ENCODE results near the gene RAB11B.
"Not testable (repeated sequence)": the region's sequence is repeated elsewhere in the genome, so short reads cannot be mapped to it uniquely, and the experiment has no call there.

RAB11B gene

DNA sequence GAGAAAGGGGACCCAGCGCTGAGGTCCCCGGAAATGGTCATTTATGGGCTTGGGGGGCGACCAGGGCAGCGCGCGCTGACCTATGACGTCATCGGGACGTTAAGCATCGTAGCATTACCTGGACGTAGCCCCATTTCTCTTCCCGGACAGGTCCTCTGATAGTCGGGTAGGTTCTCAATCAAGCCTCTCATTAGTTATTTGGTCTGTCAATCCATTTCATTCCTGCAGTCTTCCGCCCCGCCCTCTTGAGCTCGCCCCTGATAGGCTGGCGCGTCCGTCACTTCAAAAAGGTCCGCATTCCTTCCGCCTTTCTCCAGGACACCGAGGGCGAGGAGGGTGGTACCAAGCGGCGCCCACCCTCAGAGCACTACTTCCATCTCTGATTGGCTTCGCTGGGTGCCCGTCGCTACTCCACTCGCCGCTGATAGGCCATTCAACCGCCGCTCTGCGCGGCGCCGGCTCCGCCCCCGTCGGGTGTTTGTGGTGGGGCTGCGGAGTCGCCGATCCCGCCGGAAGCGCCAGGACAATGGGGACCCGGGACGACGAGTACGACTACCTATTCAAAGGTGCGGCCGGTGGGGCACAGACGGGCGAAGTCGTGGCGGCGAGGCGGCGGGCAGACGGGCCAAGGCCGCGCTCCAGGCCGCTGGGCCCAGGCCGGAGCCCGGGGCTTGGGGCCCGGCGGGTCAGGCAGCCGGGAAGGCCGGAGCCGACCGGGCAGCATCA is at the start of gene RAB11B:
Gene RAB11B, plus strand, starts transcription at position 470 of the 726 bp plus-strand sequence. Its CDS starts 57 bp downstream, at position 527.
- Histone ChIP-seq H3K9ac (ENCODE audit: low read depth, low read length) (peak within 1 kb of the TSS; percentile 99), H3K9me3 (ENCODE audit: control insufficient read depth, insufficient read depth, low read length) (no peaks in the 10 kb centered on the region; the same call in 1 of the 2 replicates), H3K36me3 (ENCODE audit: insufficient read depth, low read length) (no peaks in the 10 kb centered on the region; the same call in 1 of the 2 replicates), H3K4me1 (ENCODE audit: insufficient read depth, low read length) (no peaks in the 10 kb centered on the region; the same call in 1 of the 2 replicates)

DNA sequence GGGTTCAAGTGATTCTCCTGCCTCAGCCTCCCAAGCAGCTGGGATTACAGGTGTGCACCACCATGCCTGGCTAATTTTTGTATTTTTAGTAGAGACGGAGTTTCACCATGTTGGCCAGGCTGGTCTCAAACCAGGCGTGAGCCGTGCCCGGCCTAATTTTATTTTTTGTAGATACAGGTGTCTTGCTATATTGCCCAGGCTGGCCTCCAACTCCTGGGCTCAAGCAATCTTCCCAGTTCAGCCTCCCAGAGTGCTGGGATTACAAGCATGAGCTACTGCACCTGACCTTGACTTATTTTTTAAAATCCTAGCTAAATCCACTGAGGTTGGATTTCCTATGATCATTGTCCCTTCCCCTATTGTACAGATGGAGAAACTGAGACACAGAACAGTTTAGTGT is 48.7 kb upstream of the RAB11B start:
- not testable (repeated sequence) for H3K9me3 ChIP-seq (ENCODE audit: control insufficient read depth, insufficient read depth, low read length); H3K9ac ChIP-seq (ENCODE audit: low read depth, low read length); H3K4me1 ChIP-seq (ENCODE audit: insufficient read depth, low read length); H3K36me3 ChIP-seq (ENCODE audit: insufficient read depth, low read length)

DNA sequence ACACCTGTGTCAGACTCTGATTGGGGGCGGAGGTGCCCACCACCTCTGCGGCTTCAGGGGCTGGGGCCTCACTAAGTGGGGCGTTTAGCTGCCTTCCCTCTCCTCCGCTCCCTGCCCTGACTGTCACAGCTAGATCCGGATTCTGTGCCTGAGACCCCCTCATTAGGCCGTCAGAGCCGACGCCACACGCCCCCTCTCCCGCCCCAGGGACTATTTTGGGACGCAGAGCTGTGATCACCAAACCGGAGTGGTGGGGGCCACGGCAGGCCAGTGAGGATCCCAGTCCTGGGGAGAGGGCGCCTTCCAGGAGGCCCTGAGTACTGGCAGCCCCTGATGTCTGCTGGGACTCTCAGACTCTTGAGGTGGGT is 47.9 kb upstream of the RAB11B start:
- Histone ChIP-seq H3K9ac (ENCODE audit: low read depth, low read length) (peak overlapping the region; percentile 37), H3K36me3 (ENCODE audit: insufficient read depth, low read length) (no peaks in the 10 kb centered on the region), H3K4me1 (ENCODE audit: insufficient read depth, low read length) (peaks cover 3% of the 10 kb centered on the region; the same call in 1 of the 2 replicates)

DNA sequence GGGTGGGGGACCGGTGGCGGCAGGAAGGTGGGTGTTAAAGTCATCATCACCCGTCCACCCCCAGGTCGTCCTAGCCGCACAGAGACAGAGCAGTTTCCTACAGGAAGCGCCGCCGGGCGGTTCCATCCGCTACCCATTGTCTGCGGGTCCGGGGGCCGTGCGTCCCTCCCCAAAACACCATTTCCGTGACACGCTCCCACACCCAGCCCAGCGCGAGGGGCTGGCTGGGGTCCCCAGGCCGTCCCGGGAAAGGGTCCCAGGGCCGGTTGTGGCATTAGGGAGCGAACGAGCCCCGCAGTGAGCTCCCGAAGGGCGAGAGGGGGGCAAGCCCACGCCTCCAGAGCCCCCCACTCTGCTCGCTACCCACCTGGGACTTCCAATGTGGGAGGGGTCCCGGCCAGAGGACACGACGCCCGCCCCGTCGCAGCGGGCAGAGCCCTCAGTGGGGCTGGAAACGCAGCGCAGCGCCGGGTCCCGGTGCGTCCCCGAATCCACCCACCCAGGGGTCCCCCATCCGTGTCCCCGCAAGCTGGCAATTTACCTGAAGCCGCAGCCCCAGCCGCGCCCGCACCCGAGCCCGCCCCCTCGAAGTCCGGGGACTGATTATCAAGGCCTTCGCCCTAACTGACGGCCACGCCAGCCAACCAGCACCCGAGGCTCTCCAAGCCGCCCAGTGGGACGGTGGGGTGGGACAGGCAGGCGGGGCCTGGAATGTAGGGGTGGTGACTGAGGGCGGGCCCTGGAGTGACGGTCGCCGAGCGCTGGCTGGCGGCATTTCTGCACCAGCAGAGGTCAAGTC is 47.3 kb upstream of the RAB11B start, which contains the start of gene KANK3:
Gene KANK3, minus strand, starts transcription at position 579 of the 799 bp plus-strand sequence. CDS start 5,434 bp downstream, outside the sequence.
- Histone ChIP-seq H3K9ac (ENCODE audit: low read depth, low read length) (peak within 1 kb of the TSS; percentile 89), H3K4me1 (ENCODE audit: insufficient read depth, low read length) (peaks cover 3% of the 10 kb centered on the region; the same call in 1 of the 2 replicates), H3K9me3 (ENCODE audit: control insufficient read depth, insufficient read depth, low read length) (no peaks in the 10 kb centered on the region), H3K36me3 (ENCODE audit: insufficient read depth, low read length) (no peaks in the 10 kb centered on the region)

More for the DNA sequence above, 47.9 kb upstream of the RAB11B start:
- H3K9me3 ChIP-seq (ENCODE audit: control insufficient read depth, insufficient read depth, low read length): no peaks in the 10 kb centered on the region

DNA sequence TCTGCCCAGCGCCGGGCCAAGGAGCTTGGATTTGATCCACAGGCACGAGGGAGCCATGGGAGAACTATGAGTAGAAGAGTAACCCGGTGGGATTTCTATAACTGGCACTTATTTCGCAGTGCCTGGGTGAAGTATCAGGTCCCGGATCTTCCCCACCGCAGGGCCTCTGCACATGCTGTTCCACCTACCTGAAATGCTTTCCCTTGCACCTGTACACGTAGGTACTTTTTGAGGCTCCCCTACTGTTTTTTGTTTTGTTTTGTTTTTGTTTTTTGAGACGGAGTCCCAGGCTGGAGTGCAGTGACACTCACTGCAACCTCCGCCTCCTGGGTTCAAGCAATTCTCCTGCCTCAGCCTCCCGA is 46.7 kb upstream of the RAB11B start:
- Histone ChIP-seq H3K4me1 (ENCODE audit: insufficient read depth, low read length) (peaks cover 3% of the 10 kb centered on the region; the same call in 1 of the 2 replicates), H3K36me3 (ENCODE audit: insufficient read depth, low read length) (no peaks in the 10 kb centered on the region), H3K9me3 (ENCODE audit: control insufficient read depth, insufficient read depth, low read length) (no peaks in the 10 kb centered on the region), H3K9ac (ENCODE audit: low read depth, low read length) (peak overlapping the region; percentile 65; the same call in 1 of the 2 replicates)

DNA sequence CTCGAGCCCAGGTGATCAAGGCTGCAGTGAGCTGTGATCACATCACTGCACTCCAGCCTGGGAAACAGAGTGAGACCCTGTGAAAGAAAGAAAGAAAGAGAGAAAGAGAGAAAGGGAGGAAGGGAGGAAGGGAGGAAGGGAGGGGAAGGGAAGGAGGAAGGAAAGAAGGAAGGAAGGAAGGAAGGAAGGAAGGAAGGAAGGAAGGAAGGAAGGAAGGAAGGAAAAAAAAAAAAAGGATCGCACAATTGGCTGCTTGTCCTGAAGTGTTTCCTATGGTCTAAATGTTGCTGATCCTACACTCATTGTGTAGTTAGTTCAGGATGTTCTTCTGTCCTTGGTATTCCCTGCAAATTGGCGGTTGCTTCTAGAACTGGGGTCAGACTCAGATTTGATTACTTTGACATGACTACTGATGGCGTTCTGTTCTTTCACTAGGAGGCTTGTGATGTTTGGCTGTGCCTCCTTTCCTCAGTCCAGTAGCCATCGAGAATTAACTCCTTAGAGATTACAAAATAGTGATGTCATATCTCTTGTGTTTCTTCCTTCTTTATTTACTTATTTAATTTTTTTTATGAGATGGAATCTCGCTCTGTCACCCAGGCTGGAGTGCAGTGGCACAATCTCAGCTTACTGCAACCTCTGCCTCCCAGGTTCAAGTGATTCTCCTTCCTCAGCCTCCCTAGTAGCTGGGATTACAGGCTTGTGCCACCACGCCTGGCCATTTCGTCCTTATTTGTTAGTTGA is 40.4 kb upstream of the RAB11B start:
- H3K9ac ChIP-seq (ENCODE audit: low read depth, low read length); H3K9me3 ChIP-seq (ENCODE audit: control insufficient read depth, insufficient read depth, low read length); H3K36me3 ChIP-seq (ENCODE audit: insufficient read depth, low read length); H3K4me1 ChIP-seq (ENCODE audit: insufficient read depth, low read length): not testable (repeated sequence)

DNA sequence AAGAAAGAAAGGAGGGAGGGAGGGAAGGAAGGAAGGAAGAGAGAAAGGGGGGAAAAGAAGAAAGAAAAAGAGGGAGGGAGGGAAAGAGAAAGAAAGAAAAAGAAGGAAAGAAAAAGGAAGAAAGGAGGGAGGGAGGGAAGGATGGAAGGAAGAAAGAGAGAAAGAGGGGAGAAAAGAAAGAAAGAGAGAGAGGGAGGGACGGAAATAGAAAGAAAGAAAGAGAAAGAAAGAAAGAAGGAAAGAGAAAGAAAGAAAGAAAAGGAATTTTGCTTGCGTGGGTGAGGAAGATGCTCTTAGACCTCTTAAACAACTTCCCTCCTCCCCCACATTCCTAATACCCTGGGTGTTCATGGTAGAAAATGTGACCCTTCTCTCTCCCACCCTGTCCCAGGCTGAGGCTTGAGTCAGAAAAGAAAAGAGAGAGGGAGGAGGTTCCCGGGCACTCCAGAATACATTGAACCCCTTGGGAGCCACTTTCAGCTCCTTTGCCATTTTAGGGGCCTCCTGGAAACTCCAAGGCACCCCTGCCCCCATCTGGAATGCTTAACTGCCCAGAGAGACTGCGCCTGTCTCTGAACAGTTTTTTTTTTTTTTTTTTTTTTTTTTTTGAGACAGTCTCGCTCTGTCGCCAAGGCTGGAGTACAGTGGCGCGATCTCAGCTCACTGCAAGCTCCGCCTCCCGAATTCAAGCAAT is 37.9 kb upstream of the RAB11B start:
- Histone ChIP-seq H3K9ac (ENCODE audit: low read depth, low read length) (peak overlapping the region; percentile 31; the same call in 1 of the 2 replicates), H3K4me1 (ENCODE audit: insufficient read depth, low read length) (no peaks in the 10 kb centered on the region), H3K9me3 (ENCODE audit: control insufficient read depth, insufficient read depth, low read length) (no peaks in the 10 kb centered on the region), H3K36me3 (ENCODE audit: insufficient read depth, low read length) (no peaks in the 10 kb centered on the region)

DNA sequence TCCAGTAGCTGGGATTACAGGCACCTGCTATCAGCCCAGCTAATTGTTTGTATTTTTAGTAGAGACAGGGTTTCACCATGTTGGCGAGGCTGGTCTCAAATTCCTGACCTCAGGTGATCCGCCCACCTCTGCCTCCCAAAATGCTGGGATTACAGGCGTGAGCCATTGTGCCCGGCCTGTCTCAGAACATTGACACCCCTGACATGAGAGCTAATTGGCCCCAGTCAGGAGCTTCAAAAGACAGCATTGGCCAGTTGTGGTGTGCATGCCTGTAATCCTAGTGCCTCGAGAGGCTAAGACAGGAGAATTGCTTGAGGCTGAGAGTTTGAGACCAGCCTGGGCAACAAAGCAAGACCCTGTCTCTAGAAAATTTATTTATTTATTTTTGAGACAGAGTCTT is 37.3 kb upstream of the RAB11B start:
- not testable (repeated sequence) for H3K36me3 ChIP-seq (ENCODE audit: insufficient read depth, low read length); H3K9me3 ChIP-seq (ENCODE audit: control insufficient read depth, insufficient read depth, low read length); H3K9ac ChIP-seq (ENCODE audit: low read depth, low read length); H3K4me1 ChIP-seq (ENCODE audit: insufficient read depth, low read length)

DNA sequence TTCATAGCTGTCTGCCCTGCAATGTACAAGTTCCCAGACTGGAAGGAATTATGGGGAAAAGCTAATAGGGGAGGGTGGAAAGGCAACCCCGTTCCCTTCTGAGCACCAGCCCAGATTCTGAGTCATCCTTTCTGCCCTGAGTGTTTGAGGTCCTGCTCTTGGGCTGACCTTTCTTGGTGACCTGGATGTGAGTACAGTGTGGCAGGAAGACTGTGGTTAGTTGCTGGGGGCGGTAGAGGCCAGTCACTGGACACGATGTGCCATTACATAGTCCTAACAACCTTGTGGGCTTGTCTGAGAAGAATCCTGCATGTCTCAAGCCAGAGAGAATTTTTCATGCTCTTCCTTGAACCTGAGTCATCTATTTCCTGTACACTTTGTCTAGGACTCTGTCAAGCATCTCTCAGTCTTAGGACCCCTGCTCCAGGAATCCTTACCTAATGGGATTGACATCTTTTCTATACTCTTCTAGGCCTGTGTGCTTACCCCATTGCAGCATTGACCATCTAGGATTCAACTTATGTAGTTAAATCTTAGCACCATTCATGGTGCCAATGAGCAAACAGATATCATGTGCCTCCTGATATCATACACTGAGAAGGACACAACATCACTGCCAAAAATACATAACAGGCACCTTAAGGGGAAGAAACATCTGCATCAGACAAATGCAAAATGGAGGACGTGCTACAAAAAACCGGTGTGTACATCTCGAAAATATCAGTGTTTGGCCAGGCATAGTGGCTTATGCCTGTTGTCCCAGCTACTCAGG is 34.3 kb upstream of the RAB11B start:
- Histone ChIP-seq H3K4me1 (ENCODE audit: insufficient read depth, low read length) (no peaks in the 10 kb centered on the region), H3K9me3 (ENCODE audit: control insufficient read depth, insufficient read depth, low read length) (no peaks in the 10 kb centered on the region), H3K9ac (ENCODE audit: low read depth, low read length) (no peak overlapping the region), H3K36me3 (ENCODE audit: insufficient read depth, low read length) (no peaks in the 10 kb centered on the region)

DNA sequence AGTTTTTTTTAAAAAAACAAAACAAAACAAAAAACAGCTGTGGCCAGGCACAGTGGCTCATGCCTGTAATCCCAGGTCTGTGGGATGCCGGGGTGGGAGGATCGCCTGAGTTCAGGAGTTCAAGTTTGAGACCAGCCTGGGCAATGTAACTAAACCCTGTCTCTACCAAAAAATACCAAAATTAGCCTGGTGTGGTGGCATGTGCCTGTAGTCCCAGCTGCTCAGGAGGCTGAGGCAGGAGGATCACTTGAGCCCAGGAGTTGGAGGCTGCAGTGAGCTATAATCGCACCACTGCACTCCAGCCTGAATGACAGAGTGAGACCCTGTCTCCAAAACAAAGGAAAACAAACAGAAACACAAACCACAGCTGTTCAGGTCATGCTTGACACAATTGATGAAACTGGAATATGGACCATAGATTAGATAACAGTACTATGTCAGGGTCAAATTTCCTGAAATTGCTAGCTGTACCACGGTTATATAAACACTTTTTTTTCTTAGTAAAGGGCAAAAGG is 33.1 kb upstream of the RAB11B start:
- Histone ChIP-seq H3K9ac (ENCODE audit: low read depth, low read length) (no peak overlapping the region), H3K36me3 (ENCODE audit: insufficient read depth, low read length) (no peaks in the 10 kb centered on the region), H3K9me3 (ENCODE audit: control insufficient read depth, insufficient read depth, low read length) (no peaks in the 10 kb centered on the region), H3K4me1 (ENCODE audit: insufficient read depth, low read length) (no peaks in the 10 kb centered on the region)

DNA sequence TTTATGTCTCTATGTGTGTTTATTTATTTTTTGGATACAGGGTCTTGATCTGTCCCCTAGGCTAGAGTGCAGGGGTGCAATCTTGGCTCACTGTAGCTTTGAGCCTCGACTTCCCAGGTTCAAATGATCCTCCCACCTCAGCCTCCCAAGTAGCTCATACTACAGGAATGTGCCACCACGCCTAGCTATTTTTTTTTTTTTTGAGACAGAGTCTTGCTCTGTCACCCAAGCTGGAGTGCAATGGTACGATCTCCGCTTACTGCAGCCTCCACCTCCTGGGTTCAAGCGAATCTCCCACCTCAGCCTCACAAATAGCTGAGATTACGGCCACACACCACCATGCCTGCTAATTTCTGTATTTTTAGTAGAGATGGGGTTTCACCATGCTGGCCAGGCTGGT is 31.2 kb upstream of the RAB11B start:
- H3K4me1 ChIP-seq (ENCODE audit: insufficient read depth, low read length): no peaks in the 10 kb centered on the region; the same call in 1 of the 2 replicates
- H3K9me3 ChIP-seq (ENCODE audit: control insufficient read depth, insufficient read depth, low read length): no peaks in the 10 kb centered on the region
- H3K9ac ChIP-seq (ENCODE audit: low read depth, low read length): no peak overlapping the region
- no peaks in the 10 kb centered on the region for H3K36me3 ChIP-seq (ENCODE audit: insufficient read depth, low read length)

DNA sequence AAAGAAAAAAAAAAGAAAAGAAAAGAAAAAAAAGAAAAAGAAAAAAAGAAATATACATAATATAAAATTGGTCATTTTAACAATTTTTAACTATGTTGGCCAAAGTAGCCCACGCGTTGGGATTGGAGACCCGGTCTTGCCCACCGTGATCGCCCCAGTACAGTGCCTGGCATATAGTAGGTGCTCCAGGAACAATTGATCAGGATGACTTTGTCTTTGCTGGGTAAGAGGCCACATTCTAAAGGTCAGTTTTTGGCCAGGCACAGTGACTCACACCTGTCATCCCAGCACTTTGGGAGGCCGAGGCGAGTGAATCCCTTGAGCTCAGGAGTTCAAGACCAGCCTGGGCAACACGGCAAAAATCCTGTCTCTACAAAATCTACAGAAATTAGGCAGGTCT is 30.0 kb upstream of the RAB11B start:
- H3K9ac ChIP-seq (ENCODE audit: low read depth, low read length): no peak overlapping the region
- H3K9me3 ChIP-seq (ENCODE audit: control insufficient read depth, insufficient read depth, low read length): no peaks in the 10 kb centered on the region
- no peaks in the 10 kb centered on the region for H3K36me3 ChIP-seq (ENCODE audit: insufficient read depth, low read length)
- H3K4me1 ChIP-seq (ENCODE audit: insufficient read depth, low read length): no peaks in the 10 kb centered on the region; the same call in 1 of the 2 replicates
